ENCODE data around the gene ATP6V0D1. TPM values are rescaled to one million over a fixed set of nuclear protein-coding genes. Genes with fewer than 3 reads are reported as not detected.

Gene ATP6V0D1
- polyA plus RNA-seq, 2 of the 4 experiments (the other 2 are of a cell fraction), result 45.7 to 103 TPM

DNA sequence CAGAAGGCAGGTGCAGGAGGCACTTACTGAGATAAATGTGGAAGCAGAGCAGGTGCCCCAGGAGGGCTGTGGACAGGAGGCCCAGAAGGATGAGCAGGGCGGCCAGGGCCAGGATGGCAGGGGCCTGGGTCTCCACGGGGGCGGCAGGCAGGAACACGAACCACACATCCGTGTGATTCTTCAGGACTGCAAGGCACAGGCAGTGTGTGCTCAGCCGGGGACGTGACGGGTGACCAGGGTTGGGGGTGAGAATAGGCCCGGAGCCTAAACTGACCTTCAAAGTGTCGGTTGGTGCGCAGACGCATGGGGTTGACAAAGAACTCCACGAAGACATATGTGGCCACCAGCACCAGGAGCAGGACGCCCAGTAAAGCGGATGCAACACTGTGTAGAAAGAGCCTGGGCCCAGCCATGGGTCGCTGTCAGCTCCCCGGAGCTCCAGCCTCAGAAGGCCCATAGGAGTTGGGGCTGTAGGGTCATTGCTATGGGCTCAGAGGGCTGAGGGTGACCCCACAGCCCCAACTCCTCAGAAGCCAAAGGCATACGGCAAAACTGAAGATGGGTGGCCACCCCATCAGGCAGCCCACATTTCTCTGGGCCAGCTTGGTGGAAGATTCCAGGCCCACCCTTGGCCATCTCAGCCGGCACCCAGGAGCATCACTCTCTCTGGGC is 82.3 kb downstream of the ATP6V0D1 start:
- no peak overlapping the region for H3K4me2 ChIP-seq
- ChIA-PET CTCF (interaction anchor here (0.5 to 4.1 kb wide), 19 partner anchors 9 to 138 kb away, joined by 3 to 34 read pairs (median 7); partner anchors contain the start of genes KCTD19, LRRC36, PLEKHG4 and ZDHHC1), POLR2A (interaction anchor here (0.6 kb wide), 1 partner anchor 113 kb away, joined by 3 read pairs; no protein-coding TSS in a partner anchor)
- DNase-seq (ENCODE audit: low read depth in 1 of 2, low spot score in 1 of 2) (no peak), FAIRE-seq (no peak), ATAC-seq (peak in 1 of 2 experiments; percentile 4; a peak in 2 of 6 replicates)
- no peak overlapping the region for H3K4me3 ChIP-seq
- TF ChIP-seq HEYL (CRISPR knock-in tag; IDR thresholded peaks at IDR 0.05) (no peak), TFCP2L1 (CRISPR knock-in tag; IDR thresholded peaks at IDR 0.05) (no peak), NR3C1 (IDR thresholded peaks at IDR 0.05) (no peak), PHF8 (IDR thresholded peaks at IDR 0.05; ENCODE audit: borderline replicate concordance, low read depth) (no peak), RAD21 (conservative IDR thresholded peaks at IDR 0.05 in 1 of 2, IDR thresholded peaks at IDR 0.05 in 1 of 2) (no peak), KDM1A (IDR thresholded peaks at IDR 0.05; ENCODE audit: low read depth) (no peak), RCOR1 (IDR thresholded peaks at IDR 0.05; ENCODE audit: low read depth, low read length) (no peak), SREBF2 (IDR thresholded peaks at IDR 0.05) (no peak)
- TF ChIP-seq, protein P1, sequence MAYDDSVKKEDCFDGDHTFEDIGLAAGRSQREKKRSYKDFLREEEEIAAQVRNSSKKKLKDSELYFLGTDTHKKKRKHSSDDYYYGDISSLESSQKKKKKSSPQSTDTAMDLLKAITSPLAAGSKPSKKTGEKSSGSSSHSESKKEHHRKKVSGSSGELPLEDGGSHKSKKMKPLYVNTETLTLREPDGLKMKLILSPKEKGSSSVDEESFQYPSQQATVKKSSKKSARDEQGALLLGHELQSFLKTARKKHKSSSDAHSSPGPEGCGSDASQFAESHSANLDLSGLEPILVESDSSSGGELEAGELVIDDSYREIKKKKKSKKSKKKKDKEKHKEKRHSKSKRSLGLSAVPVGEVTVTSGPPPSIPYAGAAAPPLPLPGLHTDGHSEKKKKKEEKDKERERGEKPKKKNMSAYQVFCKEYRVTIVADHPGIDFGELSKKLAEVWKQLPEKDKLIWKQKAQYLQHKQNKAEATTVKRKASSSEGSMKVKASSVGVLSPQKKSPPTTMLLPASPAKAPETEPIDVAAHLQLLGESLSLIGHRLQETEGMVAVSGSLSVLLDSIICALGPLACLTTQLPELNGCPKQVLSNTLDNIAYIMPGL (CRISPR knock-in tag; IDR thresholded peaks at IDR 0.05; ENCODE audit: borderline replicate concordance), result no peak
- TF ChIP-seq, protein P2, sequence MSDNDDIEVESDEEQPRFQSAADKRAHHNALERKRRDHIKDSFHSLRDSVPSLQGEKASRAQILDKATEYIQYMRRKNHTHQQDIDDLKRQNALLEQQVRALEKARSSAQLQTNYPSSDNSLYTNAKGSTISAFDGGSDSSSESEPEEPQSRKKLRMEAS (IDR thresholded peaks at IDR 0.05), result no peak
- TF ChIP-seq, protein P3, sequence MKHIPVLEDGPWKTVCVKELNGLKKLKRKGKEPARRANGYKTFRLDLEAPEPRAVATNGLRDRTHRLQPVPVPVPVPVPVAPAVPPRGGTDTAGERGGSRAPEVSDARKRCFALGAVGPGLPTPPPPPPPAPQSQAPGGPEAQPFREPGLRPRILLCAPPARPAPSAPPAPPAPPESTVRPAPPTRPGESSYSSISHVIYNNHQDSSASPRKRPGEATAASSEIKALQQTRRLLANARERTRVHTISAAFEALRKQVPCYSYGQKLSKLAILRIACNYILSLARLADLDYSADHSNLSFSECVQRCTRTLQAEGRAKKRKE (CRISPR knock-in tag; IDR thresholded peaks at IDR 0.05; ENCODE audit: low read depth), result no peak
- TF ChIP-seq, protein P4, sequence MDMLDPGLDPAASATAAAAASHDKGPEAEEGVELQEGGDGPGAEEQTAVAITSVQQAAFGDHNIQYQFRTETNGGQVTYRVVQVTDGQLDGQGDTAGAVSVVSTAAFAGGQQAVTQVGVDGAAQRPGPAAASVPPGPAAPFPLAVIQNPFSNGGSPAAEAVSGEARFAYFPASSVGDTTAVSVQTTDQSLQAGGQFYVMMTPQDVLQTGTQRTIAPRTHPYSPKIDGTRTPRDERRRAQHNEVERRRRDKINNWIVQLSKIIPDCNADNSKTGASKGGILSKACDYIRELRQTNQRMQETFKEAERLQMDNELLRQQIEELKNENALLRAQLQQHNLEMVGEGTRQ (IDR thresholded peaks at IDR 0.05), result no peak
- H3K27ac ChIP-seq, result no peak overlapping the region
- WGBS (ENCODE audit: missing lambda C conversion rate), result 90% methylated on average over 18 of the region's 19 CpGs
- no peaks in the 10 kb centered on the region for H3K9me3 ChIP-seq
- peaks cover 15% of the 10 kb centered on the region for H3K4me1 ChIP-seq

DNA sequence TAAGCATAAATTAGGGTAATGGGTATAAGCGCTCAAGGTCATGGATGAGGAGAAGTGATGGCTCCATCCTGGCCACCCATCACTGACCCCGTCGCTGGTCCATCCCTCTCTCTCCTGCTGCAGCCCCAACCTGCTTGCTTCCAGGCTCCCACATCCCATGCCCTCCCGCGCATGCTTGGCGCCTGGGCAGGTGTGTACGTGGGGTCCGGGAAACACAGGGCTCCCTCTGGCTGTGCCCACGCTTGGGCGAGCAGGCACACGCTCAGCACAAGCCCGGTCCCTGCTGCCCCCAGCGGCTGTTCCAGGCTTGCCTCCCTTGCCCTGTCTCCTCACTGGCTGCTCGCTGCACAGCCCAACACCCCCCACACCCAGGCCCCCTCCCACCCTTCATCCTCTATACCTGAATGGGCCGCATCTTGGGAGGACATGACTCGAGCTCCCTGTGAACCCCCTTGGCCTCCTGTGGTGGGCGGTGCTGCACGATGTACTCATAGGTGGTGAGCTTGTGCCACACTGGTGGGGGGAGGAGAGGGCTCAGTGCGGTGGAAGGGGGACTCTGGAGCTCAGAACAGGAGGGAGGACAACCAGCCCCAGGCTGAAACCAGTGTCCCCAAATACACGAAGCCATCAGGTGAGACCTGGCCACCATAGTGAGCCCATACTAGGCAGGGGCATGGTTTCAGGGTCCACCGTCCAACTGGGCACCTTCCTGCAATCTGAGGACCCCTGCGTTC is 83.0 kb downstream of the ATP6V0D1 start:
- no peak overlapping the region for H3K27ac ChIP-seq
- WGBS (ENCODE audit: missing lambda C conversion rate), result 86% methylated on average over 17 of the region's 22 CpGs
- DNase-seq (ENCODE audit: low read depth in 1 of 2, low spot score in 1 of 2), result no peak
- POLR2A ChIA-PET, result interaction anchor here (0.6 kb wide), 1 partner anchor 112 kb away, joined by 3 read pairs; no protein-coding TSS in a partner anchor
- no peak for FAIRE-seq
- H3K4me2 ChIP-seq, result no peak overlapping the region
- no peak overlapping the region for H3K4me3 ChIP-seq
- no peaks in the 10 kb centered on the region for H3K9me3 ChIP-seq
- TF ChIP-seq HEYL (CRISPR knock-in tag; IDR thresholded peaks at IDR 0.05) (no peak), CBX8 (IDR thresholded peaks at IDR 0.05) (no peak), EP300 (IDR thresholded peaks at IDR 0.05) (no peak), MAZ (IDR thresholded peaks at IDR 0.05; ENCODE audit: borderline replicate concordance, low read depth, low read length) (no peak), HOXB5 (CRISPR knock-in tag; IDR thresholded peaks at IDR 0.05) (no peak), RCOR1 (IDR thresholded peaks at IDR 0.05; ENCODE audit: low read depth, low read length) (no peak), NFE2L2 (conservative IDR thresholded peaks at IDR 0.05; ENCODE audit: low read length) (no peak), POLR2A (IDR thresholded peaks at IDR 0.05; ENCODE audit: low read length) (no peak), JUN (IDR thresholded peaks at IDR 0.05) (no peak), HOXB13 (CRISPR knock-in tag; IDR thresholded peaks at IDR 0.05; ENCODE audit: low read depth) (no peak), RAD21 (conservative IDR thresholded peaks at IDR 0.05 in 1 of 2, IDR thresholded peaks at IDR 0.05 in 1 of 2) (no peak)
- TF ChIP-seq, protein P5, sequence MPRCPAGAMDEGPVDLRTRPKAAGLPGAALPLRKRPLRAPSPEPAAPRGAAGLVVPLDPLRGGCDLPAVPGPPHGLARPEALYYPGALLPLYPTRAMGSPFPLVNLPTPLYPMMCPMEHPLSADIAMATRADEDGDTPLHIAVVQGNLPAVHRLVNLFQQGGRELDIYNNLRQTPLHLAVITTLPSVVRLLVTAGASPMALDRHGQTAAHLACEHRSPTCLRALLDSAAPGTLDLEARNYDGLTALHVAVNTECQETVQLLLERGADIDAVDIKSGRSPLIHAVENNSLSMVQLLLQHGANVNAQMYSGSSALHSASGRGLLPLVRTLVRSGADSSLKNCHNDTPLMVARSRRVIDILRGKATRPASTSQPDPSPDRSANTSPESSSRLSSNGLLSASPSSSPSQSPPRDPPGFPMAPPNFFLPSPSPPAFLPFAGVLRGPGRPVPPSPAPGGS (IDR thresholded peaks at IDR 0.05), result no peak
- TF ChIP-seq, protein P6, sequence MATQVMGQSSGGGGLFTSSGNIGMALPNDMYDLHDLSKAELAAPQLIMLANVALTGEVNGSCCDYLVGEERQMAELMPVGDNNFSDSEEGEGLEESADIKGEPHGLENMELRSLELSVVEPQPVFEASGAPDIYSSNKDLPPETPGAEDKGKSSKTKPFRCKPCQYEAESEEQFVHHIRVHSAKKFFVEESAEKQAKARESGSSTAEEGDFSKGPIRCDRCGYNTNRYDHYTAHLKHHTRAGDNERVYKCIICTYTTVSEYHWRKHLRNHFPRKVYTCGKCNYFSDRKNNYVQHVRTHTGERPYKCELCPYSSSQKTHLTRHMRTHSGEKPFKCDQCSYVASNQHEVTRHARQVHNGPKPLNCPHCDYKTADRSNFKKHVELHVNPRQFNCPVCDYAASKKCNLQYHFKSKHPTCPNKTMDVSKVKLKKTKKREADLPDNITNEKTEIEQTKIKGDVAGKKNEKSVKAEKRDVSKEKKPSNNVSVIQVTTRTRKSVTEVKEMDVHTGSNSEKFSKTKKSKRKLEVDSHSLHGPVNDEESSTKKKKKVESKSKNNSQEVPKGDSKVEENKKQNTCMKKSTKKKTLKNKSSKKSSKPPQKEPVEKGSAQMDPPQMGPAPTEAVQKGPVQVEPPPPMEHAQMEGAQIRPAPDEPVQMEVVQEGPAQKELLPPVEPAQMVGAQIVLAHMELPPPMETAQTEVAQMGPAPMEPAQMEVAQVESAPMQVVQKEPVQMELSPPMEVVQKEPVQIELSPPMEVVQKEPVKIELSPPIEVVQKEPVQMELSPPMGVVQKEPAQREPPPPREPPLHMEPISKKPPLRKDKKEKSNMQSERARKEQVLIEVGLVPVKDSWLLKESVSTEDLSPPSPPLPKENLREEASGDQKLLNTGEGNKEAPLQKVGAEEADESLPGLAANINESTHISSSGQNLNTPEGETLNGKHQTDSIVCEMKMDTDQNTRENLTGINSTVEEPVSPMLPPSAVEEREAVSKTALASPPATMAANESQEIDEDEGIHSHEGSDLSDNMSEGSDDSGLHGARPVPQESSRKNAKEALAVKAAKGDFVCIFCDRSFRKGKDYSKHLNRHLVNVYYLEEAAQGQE (IDR thresholded peaks at IDR 0.05), result no peak
- CTCF ChIA-PET, result interaction anchor here (0.5 to 3.7 kb wide), 12 partner anchors 10 to 138 kb away, joined by 3 to 34 read pairs (median 4); partner anchors contain the start of genes PLEKHG4 and ZDHHC1
- H3K4me1 ChIP-seq, result peaks cover 15% of the 10 kb centered on the region
- ATAC-seq, result no peak
